Muscle of back (tissue), 13 donors: Measurements from ENCODE around the gene SFXN2. TPM values are rescaled to one million over a fixed set of nuclear protein-coding genes. Genes with fewer than 3 reads are reported as not detected.
"Not testable (repeated sequence)": the region's sequence is repeated elsewhere in the genome, so short reads cannot be mapped to it uniquely, and the experiment has no call there.

Experiments
- DNase-seq, 3 donors: peaks; one replicate each; pipeline versions ENCODE4 v3.0.0 to v3.0.0-alpha.2; 2013
- long read RNA-seq, 9 donors: transcript quantifications; one replicate each; lab custom pipeline, GENCODE V29; 2026
- polyA plus RNA-seq, 10 donors: library from polyadenylated mRNA; unstranded; fragments of 120-200 nt; gene quantifications; one replicate each; pipeline ENCODE4 v1.2.1, GENCODE V29; 2013; ENCODE audit not compliant: insufficient read length in 10 of 10

The SFXN2 gene, protein sequence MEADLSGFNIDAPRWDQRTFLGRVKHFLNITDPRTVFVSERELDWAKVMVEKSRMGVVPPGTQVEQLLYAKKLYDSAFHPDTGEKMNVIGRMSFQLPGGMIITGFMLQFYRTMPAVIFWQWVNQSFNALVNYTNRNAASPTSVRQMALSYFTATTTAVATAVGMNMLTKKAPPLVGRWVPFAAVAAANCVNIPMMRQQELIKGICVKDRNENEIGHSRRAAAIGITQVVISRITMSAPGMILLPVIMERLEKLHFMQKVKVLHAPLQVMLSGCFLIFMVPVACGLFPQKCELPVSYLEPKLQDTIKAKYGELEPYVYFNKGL
- 1 to 10 TPM; 3.9 to 9.8 (median 5.1) TPM for polyA plus RNA-seq
- long read RNA-seq, donor 1 = 0 reads
- long read RNA-seq, donor 2 = 0 reads
- long read RNA-seq, donor 3 = 0 reads
- long read RNA-seq, donor 4 = 0 reads
- long read RNA-seq, donor 5, partial matches to known transcripts = 0 of 1 reads
- long read RNA-seq, donor 5, other reads (novel, unspliced or antisense) = 0 of 1 reads
- long read RNA-seq, donor 6 = 0 reads
- long read RNA-seq, donor 7 = 0 reads
- long read RNA-seq, donor 8 = 0 reads
- long read RNA-seq, donor 9 = 0 reads

GRCh38 chr10:102714621-102715455 lies at the start of gene SFXN2:
TSS of gene SFXN2 (plus strand) at chr10:102714636. CDS start at chr10:102726637, 12,001 bp downstream.
- DNase-seq = no peak

DNA sequence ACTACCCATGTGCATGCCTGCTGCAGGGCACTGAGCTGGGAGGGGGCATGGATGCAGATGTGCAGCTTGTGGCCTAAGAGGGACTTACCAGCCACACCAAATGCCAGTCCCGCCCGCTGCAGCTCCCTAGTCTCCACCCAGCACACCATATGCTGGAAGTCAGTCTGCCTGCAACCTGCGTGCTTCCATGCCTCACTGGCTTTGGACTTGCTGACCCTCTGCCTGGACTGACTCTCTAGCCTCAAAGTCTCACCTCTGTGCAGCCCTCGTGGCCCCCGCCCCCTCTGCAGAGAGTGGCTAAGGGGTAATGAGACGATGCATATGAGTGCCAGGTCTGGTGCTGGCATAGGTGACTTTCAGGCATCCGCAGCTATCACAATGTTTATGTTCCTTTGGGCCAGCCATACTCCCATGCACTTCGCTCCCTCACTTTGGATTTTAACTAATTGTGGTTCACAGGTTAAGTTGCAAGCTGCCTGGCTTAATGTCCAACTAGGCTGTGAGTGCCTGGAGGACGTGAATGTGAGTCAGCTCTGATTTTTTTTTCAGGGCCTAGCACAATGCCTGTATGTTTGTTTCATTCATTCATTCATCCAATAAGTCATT lies 48.4 kb upstream of the SFXN2 start:
- DNase-seq = no peak

- DNase-seq = not testable (repeated sequence)
These were observed 47.0 kb upstream of the SFXN2 start for GRCh38 chr10:102667411-102667810.

- DNase-seq = peak in 2 of 3 donors; percentile 44 to 66
These were observed 45.9 kb upstream of the SFXN2 start for GRCh38 chr10:102668326-102669107.

DNA sequence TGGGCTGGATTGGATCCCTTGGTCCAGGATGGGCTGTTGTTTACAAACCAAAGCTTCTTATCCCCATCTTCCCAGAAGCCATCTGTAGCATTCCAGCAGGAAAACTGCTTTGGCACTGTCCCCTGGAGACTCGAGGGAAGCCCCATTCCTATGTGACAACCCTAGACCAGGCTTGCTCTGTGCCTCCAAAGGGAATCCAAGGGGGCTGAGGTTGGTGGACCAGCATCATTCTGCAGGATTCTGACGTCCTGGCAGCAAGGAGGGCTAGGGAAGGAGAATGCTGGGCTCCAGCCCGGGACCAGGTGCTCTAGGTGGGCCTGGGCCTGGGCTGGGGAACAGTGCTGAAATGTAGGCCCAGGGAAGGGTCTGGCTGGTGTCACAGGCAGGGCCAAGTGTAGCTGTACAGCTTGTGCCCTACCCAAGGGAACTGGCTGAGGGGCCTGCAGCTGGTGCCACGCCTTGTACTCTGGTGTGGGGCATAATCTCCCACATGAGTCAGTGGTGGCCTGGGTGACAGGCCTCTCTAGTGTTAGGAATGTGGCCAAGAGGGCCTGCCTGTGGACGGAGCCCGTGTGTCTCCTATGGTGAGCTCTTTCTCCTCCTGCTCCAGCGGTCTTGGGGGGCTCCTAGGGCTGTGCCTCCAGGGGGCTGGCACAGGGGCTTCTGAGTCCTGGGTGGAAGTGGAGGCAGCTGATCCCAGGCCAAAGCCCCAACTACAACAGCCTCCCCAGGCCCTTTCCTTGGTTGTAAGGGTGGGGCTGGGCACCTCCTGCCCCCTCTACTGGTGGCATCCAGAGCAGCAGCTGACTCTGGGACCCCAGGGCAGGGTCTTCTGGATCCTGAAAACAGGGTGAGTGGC lies 45.0 kb upstream of the SFXN2 start:
- DNase-seq = peak in 1 of 3 donors; percentile 45

DNA sequence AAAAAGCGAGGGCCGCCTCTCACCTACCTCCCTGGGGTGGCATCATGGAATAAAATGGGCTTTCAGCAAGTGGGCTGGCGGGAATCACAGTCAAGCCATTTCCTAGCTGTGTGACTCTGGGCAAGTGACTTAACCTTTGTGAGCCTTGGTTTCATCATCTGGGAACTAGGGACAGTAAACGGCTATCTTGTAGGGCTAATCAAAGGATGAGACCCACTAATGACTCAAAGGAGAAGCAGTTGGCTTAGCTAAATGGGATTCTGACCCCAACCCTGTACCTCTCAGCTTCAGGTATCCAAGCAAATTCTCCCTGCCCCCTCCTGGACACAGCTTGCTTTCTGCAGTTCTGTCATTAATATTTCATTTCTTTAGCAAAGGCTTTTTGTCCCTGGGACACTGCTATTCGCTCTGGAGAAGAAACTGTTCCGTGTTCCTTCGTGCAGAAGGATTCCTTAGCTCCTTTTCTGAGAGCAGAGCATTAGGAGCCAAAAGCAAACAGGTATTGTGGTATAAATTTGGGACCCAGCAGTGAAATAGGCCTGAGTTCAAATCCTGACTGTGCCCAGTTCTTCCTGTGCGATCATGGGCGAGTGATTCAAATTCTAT lies 44.3 kb upstream of the SFXN2 start:
- DNase-seq = no peak

DNA sequence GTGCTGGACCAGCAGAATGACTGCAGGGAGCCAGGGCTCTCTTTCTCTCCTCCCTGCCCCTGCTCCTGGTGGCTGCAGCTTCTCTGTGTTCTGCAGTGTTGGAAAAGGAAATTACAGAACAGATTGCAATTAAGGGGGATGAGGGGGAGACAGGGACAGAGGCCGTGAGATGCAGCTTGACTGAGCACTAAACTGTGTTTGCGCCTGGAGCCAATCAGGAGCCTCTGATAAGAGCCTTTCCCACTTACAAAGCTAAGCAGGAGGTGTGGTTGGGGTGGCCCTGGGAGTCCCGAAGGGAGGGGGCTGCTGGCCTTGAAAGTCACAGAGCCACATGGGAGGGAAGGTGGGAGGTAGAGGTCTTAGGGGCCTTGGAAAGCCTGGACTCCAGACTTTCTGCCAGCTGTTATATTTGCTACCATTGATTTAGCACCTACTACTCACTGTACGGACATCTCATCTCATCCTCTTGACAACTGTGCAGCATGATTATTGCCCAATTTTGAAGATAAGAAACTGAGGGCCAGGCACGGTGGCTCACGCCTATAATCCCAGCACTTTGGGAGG lies 43.5 kb upstream of the SFXN2 start:
- DNase-seq = no peak

DNA sequence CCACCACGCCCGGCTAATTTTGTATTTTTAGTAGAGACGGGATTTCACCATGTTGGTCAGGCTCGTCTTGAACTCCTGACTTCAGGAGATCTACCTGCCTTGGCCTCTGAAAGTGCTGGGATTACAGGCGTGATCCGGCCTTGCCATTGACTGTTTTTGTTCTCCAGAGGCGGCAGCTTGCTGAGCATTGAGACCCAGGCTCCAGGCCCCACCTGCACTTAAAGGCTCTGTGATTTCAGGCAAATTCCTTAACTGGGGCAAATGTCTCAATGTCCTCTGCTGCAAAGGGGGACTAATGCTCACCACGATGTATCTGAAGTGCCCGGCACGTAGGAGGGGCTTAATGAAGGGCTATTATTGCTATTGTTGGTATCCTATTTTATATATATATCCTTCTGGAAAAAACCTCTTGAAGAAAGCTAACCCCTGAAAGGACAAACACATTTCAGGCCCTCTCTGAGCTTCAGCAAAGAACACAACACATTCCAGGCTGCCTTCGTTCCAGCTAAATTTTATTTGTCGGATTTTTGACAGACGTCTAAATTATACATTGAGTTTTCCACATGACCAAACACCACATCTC lies 41.1 kb upstream of the SFXN2 start:
- DNase-seq = no peak

DNA sequence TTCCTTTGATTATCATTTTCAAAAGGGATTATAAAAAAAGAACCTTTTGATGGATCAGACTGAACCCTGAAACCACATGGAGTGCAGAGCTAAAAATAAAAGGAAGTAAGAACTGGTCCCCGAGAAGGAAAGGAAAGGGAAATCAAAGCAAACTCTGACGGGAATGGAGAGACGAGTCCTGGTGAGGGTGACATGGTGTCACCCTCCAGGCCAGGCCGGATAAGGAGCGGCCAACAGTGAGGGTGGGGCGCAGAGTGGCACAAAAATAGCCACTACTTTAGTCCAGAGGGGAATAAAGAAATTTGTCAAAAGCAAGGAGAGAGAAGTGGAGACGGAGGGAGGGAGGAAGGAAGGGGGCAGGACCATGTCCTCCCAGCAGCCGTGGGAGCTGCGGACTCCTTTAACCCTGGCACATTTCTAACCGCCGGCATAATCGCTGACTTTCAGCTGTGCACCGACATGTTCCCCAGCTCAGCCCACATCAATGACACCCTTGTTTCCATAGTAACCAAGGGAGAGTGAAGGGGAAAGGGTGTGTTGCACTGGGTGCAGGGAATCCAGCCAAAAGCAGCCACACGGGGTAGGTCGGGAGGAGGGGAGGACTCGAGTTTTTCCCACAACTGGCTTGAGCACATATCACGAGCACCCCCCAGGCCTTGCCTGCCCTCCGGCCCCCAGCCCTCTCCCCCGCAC lies 40.5 kb upstream of the SFXN2 start:
- peak in 2 of 3 donors; percentile 41 to 82 for DNase-seq

GRCh38 chr10:102674566-102674965 lies 39.9 kb upstream of the SFXN2 start:
- DNase-seq = no peak

DNA sequence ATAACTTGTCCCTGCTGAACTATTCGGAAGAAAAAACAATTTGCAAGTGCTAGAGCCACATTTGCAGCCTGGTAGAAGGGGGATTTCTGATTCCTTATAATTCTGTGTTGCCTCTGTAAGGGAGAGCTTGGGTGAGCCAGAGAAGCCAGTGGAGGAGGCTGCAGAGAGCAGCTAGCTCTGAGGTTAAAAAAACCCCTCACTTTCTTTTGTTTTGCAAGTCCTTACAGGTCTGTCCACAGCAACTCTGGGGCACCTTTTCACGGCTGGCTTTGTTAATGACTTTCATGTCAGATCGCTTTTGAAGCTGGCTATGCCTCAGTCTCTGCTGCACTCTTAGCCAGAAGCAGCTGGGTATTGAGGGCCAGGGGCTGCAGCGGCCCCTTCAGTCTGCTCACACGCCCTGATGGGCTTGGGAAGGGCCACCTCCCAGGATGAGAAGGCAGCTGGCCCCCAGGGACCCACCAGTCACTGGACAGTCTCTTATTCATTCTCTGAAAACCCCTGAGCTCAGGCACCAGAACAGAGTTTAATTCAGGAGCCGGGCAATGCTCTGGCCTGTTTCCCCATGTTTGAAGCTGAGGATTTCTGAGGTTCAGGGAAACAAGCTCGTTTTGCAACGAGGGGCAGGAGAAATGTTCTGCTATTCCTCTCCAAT lies 39.3 kb upstream of the SFXN2 start:
- DNase-seq = no peak

- DNase-seq = peak in 2 of 3 donors; percentile 68 to 87
These were observed 38.5 kb upstream of the SFXN2 start for GRCh38 chr10:102675666-102676533.

DNA sequence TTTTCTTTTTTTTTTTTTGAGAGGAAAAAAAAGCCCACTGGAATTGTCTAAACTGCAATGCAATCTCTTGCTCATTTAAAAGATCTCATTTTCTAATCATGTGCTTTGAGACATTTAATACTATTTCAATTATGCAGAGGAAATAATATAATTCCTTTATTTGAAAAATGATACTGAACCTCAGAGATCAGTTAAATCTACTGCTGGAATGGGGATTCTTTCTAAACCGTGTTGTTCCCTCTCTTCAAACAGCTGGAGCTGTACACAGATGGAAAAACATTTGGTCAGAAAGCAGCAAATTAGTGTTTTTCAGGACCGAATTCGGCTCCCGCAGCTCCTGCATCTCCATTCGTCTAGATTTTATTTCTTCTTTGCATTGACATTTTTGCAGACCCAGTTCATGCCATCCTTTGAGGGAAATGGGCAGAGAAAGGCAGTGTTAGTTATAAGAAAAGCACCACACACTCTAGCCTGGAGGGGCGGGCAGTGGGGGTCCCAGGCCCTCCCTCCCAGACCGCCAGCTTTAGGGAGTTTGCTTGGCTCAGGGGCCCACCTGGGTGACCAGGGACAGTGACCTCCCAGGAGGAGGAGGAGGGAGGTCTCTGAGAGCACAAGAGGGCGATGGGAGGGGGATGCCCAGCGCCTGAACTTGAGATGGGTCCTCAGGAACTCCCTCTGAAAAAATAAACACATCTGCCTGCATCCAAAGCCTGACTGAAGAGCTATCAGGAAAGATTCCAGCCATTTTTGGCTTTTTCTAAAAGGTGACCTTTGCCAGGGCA lies 37.7 kb upstream of the SFXN2 start:
- DNase-seq = peak in 1 of 3 donors; percentile 60

GRCh38 chr10:102677331-102678067 lies 36.9 kb upstream of the SFXN2 start:
- peak in 1 of 3 donors; percentile 71 for DNase-seq

DNA sequence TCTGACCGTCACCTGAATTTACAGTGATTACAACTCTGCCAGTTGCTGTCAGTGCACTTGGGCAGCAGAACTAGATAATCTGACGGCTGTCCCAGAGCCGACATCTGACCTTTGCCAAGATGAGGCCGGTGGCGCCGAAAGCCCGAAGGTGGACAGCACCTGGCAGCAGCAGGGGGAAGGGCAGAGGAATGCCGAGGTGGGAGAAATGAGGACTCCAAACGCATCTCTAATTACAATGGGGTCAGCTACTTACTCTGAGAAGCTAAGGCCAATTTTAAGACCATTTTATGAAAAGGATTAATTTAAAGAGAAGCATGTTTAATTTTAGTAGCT lies 36.4 kb upstream of the SFXN2 start:
- no peak for DNase-seq
